GM13977 (cell line): ENCODE measurements around the gene PRKCD.

ENCODE experiments used
- DNase-seq: peaks from one replicate; pipeline ENCODE4 v3.0.0; 2012; ENCODE audit warnings: low spot score
- CTCF ChIP-seq: IDR thresholded peaks from 2 replicates; pipeline ENCODE4 v1.5.1; 2012; ENCODE audit warnings: mild to moderate bottlenecking, control low read depth; ENCODE audit not compliant: insufficient read depth; ENCODE audit errors: extremely low read depth, missing control alignments
- in situ Hi-C: fragments of 300-500 bp; cut with MboI; formaldehyde crosslinking; loops from one replicate; pipeline ENCODE4 v1.12.0; 2022; ENCODE audit warnings: low sequenced_read_pairs, low pct_unique_long_range_greater_than_20kb, mixed read lengths, inconsistent platforms; ENCODE audit not compliant: unreplicated experiment

Gene PRKCD

GRCh38 chr3:53144862-53145712 is 15.9 kb upstream of the PRKCD start:
- TF ChIP-seq CTCF = no peak
- in situ Hi-C loops = no loop called here
- no peak for DNase-seq

DNA sequence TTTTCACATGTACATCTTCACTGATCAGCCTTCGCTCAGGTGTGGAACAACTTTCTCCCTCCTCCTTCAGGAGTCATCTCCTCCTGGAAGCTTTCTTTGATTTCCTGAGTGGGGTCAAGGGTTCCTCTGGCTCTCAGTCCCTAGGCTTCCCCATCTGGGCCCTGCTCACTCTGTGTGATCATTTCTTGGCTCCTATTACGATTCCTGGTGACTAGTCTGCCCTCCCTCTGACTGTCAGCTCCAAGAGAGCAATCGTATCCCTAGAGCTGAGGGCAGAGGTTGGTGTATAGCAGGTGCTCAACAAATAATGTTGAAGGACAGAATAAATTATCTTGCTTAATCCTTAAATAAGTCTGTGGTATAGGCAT is 15.3 kb upstream of the PRKCD start:
- no peak for DNase-seq
- in situ Hi-C loops = no loop called here
- no peak for TF ChIP-seq CTCF

DNA sequence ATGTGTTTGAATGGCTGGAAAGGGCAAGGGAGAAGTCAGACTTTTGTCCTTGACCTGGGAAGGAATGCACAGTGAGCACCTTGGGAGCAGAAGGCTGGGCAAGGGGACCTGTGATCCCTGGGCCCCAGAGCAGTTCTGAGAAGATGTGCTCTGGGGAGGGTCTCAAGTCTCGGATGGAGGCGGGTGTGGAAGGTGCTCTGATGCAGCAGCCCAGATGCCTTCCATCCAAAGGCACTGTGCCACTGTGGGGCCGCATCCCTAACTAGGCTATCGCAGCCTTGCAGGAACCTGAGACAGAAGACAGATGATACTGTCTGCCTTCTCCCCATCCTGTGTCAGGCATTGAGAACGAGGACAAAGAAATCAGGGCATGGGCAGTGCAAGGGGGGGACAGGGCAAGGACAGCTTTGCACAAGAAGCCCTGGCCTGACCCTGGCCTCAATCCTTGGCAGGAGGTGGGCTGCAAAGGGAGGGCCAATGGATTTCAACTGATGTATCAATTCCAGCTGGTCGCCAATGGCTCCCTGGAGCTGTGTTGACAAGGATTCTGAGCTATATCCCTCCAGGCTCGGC is 14.6 kb upstream of the PRKCD start:
- in situ Hi-C loops = no loop called here
- DNase-seq = no peak
- TF ChIP-seq CTCF = no peak

DNA sequence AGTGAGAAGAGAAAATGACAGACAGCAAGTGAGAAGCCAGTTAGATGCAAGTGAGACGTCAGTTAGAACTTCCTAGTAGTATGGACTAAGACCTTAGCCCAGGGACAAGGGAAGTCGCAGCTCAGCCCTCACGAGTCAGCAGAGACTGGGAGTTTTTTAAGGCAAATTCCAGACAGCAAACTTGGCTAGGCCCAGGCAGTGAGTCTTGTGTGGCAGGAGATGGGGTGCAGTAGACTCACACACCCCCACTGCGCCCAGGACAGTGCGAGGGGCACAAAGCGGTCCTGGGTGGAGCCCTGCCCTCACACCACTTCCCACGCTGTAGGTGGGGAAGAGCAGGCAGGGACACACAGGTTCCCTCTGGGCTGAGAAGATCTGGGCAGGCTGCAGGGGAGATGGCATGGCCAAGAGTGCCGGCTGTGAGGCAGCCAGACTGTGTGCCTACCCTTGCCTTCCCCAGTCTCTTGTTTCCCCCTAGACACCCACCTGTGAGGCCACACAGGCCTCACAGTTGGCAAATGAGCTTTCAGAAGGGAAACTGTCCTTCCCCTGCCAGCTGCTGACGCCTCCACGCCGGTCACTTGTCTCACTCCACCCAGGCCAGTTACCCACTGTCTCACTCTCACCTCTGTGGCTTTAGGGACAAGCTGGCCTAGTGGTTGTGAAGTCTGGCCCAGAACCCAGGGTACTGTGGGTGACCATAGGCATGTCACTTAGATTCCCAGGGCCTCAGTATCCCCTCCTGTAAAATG is 13.7 kb upstream of the PRKCD start:
- no peak for DNase-seq
- TF ChIP-seq CTCF = no peak
- in situ Hi-C loops = no loop called here

GRCh38 chr3:53147903-53148400 is 13.1 kb upstream of the PRKCD start:
- no peak for TF ChIP-seq CTCF

DNA sequence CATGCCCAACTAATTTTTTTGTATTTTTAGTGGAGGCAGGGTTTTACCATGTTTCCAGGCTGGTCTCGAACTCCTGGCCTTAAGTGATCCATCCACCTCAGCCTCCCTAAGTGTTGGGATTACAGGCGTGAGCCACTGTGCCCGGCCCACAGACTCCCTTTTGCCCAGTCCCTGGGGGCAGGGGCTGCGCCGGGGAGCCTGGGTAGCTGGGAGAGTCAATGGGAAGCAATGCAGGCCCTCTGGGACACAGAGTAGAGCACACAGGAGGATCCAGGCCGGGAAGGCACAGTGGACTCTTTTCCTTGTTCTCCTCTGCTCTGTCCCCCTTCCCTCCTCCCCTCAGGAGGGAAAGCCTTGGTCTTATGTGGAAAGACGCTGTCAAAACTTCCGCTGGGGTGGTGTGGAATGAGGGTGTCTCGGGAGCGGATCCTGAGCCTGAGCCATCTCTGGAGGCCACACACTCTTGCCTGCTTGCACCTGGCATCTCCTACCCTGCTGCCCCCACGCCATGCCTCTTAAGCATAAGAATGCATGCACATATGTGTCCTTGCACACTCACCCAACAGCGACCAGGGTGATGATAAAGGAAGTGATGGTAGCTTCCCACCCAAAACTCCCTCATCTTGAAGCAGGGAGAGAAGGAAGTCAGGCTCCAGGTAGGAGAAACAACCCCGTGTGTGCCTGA is 11.9 kb upstream of the PRKCD start:
- in situ Hi-C loops = no loop called here
- no peak for DNase-seq
- no peak for TF ChIP-seq CTCF

More at GRCh38 chr3:53147903-53148400, 13.1 kb upstream of the PRKCD start:
- no peak for DNase-seq
- in situ Hi-C loops = no loop called here
